Upper lobe of left lung (tissue), 6 donors: ENCODE results near the gene NCLN. TPM values are rescaled to one million over a fixed set of nuclear protein-coding genes. Genes with fewer than 3 reads are reported as not detected.

Source experiments
- ATAC-seq, 2 donors: fragments of 200-7000 bp; cut with Tn5 transposase; one replicate each; pipeline ENCODE4 v1.9.1; 2022; ENCODE audit warnings: mild to moderate bottlenecking in 2 of 2, moderate library complexity in 2 of 2; ENCODE audit not compliant: low FRiP score in 2 of 2
- DNase-seq, 2 donors: peaks; one replicate each; pipeline ENCODE4 v3.0.0-alpha.2; 2019 to 2020
- H3K27ac ChIP-seq, 4 donors: fragments of 200-600 bp; sonication (generic); one replicate each; pipeline ENCODE4 v1.5.1; 2016 to 2019
- H3K27me3 ChIP-seq, 4 donors: fragments of 200-600 bp; sonication (generic); one replicate each; pipeline ENCODE4 v1.5.1; 2017 to 2019
- H3K36me3 ChIP-seq, 4 donors: fragments of 200-600 bp; sonication (generic); one replicate each; pipeline ENCODE4 v1.5.1; 2016 to 2019
- H3K4me1 ChIP-seq, 4 donors: fragments of 200-600 bp; sonication (generic); one replicate each; pipeline ENCODE4 v1.5.1; 2018 to 2019
- H3K4me3 ChIP-seq, 4 donors: fragments of 200-600 bp; sonication (generic); one replicate each; pipeline ENCODE4 v1.5.1; 2017 to 2019; ENCODE audit warnings: mild to moderate bottlenecking in 2 of 4, moderate library complexity in 1 of 4
- H3K9me3 ChIP-seq, 4 donors: fragments of 200-600 bp; sonication (generic); one replicate each; pipeline ENCODE4 v1.5.1; 2018 to 2019
- EP300 ChIP-seq, 4 donors: sonication (generic); formaldehyde crosslinking; IDR thresholded peaks; one replicate each; pipeline ENCODE4 v1.5.1; 2017; ENCODE audit warnings: antibody characterized with exemption in 4 of 4, control low read depth in 2 of 4
- POLR2A ChIP-seq, 4 donors: fragments of 450-650 bp; IDR thresholded peaks; one replicate each; pipeline ENCODE4 v1.5.1; 2016 to 2017; ENCODE audit warnings: antibody characterized with exemption in 4 of 4, mild to moderate bottlenecking in 2 of 4
- POLR2AphosphoS5 ChIP-seq, 2 donors: sonication (generic); formaldehyde crosslinking; IDR thresholded peaks; one replicate each; pipeline ENCODE4 v1.5.1; 2017; ENCODE audit warnings: antibody characterized with exemption in 2 of 2
- WGBS, 2 donors: methylation state at CpG; one replicate each; pipeline ENCODE4 v1.1.5; 2017 to 2018; 5-methylcytosine and 5-hydroxymethylcytosine counted together
- total RNA-seq, 6 donors: library from RNA; depleted of rRNA in 4 of 6; stranded (reverse); fragments of >200 nt in 4 of 6; gene quantifications; one replicate each; pipeline versions ENCODE4 v1.1.0 to v1.2.1, GENCODE V29; 2016 to 2021
- TF ChIP-seq, protein P1 (sequence below), 6 experiments: fragments of 450-650 bp in 4 of 6; fragments of 200-600 bp in 2 of 6; sonication (generic) in 2 of 6; IDR thresholded peaks; one replicate each; pipeline ENCODE4 v1.5.1; 2016 to 2019; ENCODE audit warnings: antibody characterized with exemption in 6 of 6
- donor health status: DM: no; HTN: no; CAD: no; lungs with moderate emphysema.
- donor health status: DM: no; HTN: yes; CAD: no; lungs with severe emphysema.

NCLN gene
- total RNA-seq, 6 donors from 2014 or later = 35.6 to 87.0 (median 72.5) TPM

DNA sequence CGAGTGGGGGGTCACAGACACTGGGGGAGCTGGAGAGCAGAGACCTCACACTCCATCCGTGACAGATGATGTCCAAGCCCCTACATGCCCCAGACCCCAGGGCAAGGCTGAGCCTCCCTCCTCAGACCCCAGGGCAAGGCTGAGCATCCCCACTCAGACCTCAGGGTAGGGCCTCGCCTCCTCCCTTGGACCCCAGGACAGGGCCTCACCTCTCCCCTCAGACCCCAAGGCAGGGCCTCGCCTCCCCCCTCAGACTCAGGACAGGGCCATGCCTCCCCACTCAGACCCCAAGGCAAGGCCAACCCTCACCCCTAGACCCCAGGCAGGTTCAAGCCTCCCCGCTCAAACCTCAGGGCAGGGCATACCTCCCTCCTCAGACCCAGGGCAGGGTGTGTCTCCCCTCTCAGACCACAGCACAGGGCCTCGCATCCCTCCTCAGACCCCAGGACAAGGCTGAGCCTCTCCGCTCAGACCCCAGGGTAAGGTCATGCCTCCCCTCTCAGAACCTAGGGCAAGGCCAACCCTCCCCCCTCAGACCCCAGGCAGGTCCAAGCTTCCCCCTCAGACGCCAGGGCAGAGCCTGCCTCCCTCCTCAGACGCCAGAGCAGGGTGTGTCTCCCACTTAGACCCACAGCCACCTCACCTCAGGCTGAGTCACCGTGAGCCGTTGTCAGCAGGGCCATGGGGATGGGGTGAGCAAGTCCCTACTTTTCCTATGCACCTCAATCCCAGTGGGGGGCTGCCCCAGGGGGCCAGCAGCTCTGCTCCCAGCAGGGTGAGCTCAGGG is 8.8 kb upstream of the NCLN start:
- Histone ChIP-seq H3K4me1 (peaks cover 24 to 29% (median 26%) of the 10 kb centered on the region in 4 donors), H3K27ac (peak overlapping the region; percentile 89 to 97 (median 92)), H3K9me3 (no peaks in the 10 kb centered on the region), H3K27me3 (no peaks in the 10 kb centered on the region), H3K4me3 (peak overlapping the region in 2 of 4 donors; percentile 15 to 23), H3K36me3 (no peaks in the 10 kb centered on the region)
- TF ChIP-seq, protein P1, sequence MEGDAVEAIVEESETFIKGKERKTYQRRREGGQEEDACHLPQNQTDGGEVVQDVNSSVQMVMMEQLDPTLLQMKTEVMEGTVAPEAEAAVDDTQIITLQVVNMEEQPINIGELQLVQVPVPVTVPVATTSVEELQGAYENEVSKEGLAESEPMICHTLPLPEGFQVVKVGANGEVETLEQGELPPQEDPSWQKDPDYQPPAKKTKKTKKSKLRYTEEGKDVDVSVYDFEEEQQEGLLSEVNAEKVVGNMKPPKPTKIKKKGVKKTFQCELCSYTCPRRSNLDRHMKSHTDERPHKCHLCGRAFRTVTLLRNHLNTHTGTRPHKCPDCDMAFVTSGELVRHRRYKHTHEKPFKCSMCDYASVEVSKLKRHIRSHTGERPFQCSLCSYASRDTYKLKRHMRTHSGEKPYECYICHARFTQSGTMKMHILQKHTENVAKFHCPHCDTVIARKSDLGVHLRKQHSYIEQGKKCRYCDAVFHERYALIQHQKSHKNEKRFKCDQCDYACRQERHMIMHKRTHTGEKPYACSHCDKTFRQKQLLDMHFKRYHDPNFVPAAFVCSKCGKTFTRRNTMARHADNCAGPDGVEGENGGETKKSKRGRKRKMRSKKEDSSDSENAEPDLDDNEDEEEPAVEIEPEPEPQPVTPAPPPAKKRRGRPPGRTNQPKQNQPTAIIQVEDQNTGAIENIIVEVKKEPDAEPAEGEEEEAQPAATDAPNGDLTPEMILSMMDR (IDR thresholded peaks at IDR 0.05) = no peak
- peak; percentile 59 to 69 for TF ChIP-seq POLR2AphosphoS5 (IDR thresholded peaks at IDR 0.05)
- peak in 1 of 4 donors; percentile 66 for TF ChIP-seq POLR2A (IDR thresholded peaks at IDR 0.05)
- peak in 1 of 4 donors; percentile 35 for TF ChIP-seq EP300 (IDR thresholded peaks at IDR 0.05)
- ATAC-seq = peak; percentile 56 to 91
- peak; percentile 45 to 89 for DNase-seq
- 52 to 80% methylated on average over 6 of the region's 11 CpGs for WGBS, 2 donors

DNA sequence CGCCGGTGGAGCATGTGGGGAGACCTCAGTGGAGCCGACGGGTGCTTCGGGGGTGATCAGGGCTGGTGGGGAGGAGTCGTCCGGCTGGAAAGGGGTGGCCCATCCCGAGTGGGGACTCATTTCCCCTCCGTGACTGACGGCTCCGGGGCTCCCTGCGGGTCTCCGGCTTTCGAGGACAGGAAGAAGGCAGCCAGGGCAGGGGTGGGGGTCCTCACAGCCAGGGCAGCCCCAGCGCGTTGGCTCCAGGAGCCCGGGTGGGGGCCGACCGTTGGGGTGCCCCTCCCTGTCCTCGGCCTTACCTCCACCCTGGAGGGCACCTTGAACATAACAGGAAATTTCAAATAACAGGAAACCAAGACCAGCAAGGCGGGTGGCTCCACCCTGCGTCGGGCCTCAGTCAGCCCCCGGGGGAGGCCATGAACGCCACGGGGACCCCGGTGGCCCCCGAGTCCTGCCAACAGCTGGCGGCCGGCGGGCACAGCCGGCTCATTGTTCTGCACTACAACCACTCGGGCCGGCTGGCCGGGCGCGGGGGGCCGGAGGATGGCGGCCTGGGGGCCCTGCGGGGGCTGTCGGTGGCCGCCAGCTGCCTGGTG is 7.3 kb upstream of the NCLN start, which contains the start of gene S1PR4:
Gene S1PR4 (plus strand): TSS at position 393 of the 596 bp plus-strand sequence. CDS start 24 bp downstream, at position 417.
- H3K36me3 ChIP-seq = no peaks in the 10 kb centered on the region
- H3K27me3 ChIP-seq = no peaks in the 10 kb centered on the region
- 19 to 39% methylated on average over 18 to 23 of the region's 42 CpGs for WGBS, 2 donors
- ATAC-seq = peak; percentile 9 to 37
- TF ChIP-seq POLR2AphosphoS5 (IDR thresholded peaks at IDR 0.05) (peak; percentile 16 to 25), POLR2A (IDR thresholded peaks at IDR 0.05) (peak in 1 of 4 donors; percentile 74), EP300 (IDR thresholded peaks at IDR 0.05) (no peak)
- TF ChIP-seq, protein P1 (IDR thresholded peaks at IDR 0.05) = peak in 4 of 6 experiments; percentile 22 to 46 (median 35)
- peak in 1 of 2 donors; percentile 54 for DNase-seq
- peaks cover 24 to 29% (median 26%) of the 10 kb centered on the region in 4 donors for H3K4me1 ChIP-seq
- H3K9me3 ChIP-seq = no peaks in the 10 kb centered on the region
- peak within 1 kb of the TSS; percentile 88 to 97 (median 92) for H3K27ac ChIP-seq
- peak within 1 kb of the TSS in 3 of 4 donors; percentile 38 to 50 (median 48) for H3K4me3 ChIP-seq

GRCh38 chr19:3178973-3179738 is 6.6 kb upstream of the NCLN start:
- TF ChIP-seq POLR2A (IDR thresholded peaks at IDR 0.05) (peak in 1 of 4 donors; percentile 3), EP300 (IDR thresholded peaks at IDR 0.05) (no peak), POLR2AphosphoS5 (IDR thresholded peaks at IDR 0.05) (no peak)
- TF ChIP-seq, protein P1 (IDR thresholded peaks at IDR 0.05) = no peak
- Histone ChIP-seq H3K4me1 (peaks cover 24 to 30% (median 26%) of the 10 kb centered on the region in 4 donors), H3K27me3 (no peaks in the 10 kb centered on the region), H3K36me3 (no peaks in the 10 kb centered on the region), H3K27ac (peak overlapping the region; percentile 88 to 97 (median 92)), H3K9me3 (no peaks in the 10 kb centered on the region), H3K4me3 (peak overlapping the region in 3 of 4 donors; percentile 38 to 50 (median 48))
- WGBS, 2 donors = 64 to 96% methylated on average over 23 to 51 of the region's 52 CpGs
- DNase-seq (peak in 1 of 2 donors; percentile 89), ATAC-seq (peak in 1 of 2 donors; percentile 32)

- DNase-seq = peak in 1 of 2 donors; percentile 80
- ATAC-seq = peak in 1 of 2 donors; percentile 7
- 66 to 67% methylated on average over 16 to 30 of the region's 31 CpGs for WGBS, 2 donors
- H3K4me1 ChIP-seq = peaks cover 27 to 35% (median 31%) of the 10 kb centered on the region in 4 donors
- H3K27me3 ChIP-seq = no peaks in the 10 kb centered on the region
- peak overlapping the region; percentile 88 to 97 (median 92) for H3K27ac ChIP-seq
- no peaks in the 10 kb centered on the region for H3K9me3 ChIP-seq
- H3K36me3 ChIP-seq = no peaks in the 10 kb centered on the region
- H3K4me3 ChIP-seq = peak overlapping the region; percentile 10 to 50 (median 43)
- no peak for TF ChIP-seq EP300 (IDR thresholded peaks at IDR 0.05)
Measured at GRCh38 chr19:3179739-3180293, 5.9 kb upstream of the NCLN start.
